DND-41 (cell line): ENCODE results near the gene GUCA2A.

Experiments used
- EZH2 ChIP-seq: IDR thresholded peaks from 3 replicates; pipeline ENCODE4 v1.6.1; 2012; ENCODE audit warnings: borderline replicate concordance, low read depth, mild to moderate bottlenecking, moderate library complexity, low read length, inconsistent platforms; ENCODE audit not compliant: severe bottlenecking
- TF ChIP-seq, protein P1 (sequence below): IDR thresholded peaks from 2 replicates; pipeline ENCODE4 v1.5.1; 2012; ENCODE audit warnings: borderline replicate concordance, low read length, moderate library complexity, mild to moderate bottlenecking; ENCODE audit not compliant: poor library complexity, severe bottlenecking; ENCODE audit errors: extremely low read depth

DNA sequence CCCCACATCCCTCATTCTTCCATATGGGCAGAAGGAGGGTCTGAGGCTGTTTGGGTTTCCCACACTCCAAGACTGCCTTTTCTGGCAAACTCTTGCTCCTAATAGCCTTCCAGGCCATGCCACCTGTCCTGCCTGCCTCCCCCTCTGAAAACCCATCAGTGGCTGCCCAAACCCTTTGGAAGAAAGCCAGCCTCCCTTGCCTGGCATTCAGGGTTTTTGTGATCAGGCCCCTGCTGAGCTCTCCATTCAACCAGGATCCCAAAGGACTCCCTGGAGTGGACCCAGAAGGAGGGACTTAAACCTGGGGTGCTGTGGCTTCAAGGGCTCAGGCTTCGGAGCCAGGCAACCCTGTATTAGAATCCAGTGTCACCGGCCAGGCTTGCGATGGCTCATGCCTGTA lies 4.2 kb upstream of the GUCA2A start:
- TF ChIP-seq, protein P1, sequence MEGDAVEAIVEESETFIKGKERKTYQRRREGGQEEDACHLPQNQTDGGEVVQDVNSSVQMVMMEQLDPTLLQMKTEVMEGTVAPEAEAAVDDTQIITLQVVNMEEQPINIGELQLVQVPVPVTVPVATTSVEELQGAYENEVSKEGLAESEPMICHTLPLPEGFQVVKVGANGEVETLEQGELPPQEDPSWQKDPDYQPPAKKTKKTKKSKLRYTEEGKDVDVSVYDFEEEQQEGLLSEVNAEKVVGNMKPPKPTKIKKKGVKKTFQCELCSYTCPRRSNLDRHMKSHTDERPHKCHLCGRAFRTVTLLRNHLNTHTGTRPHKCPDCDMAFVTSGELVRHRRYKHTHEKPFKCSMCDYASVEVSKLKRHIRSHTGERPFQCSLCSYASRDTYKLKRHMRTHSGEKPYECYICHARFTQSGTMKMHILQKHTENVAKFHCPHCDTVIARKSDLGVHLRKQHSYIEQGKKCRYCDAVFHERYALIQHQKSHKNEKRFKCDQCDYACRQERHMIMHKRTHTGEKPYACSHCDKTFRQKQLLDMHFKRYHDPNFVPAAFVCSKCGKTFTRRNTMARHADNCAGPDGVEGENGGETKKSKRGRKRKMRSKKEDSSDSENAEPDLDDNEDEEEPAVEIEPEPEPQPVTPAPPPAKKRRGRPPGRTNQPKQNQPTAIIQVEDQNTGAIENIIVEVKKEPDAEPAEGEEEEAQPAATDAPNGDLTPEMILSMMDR = no peak
- TF ChIP-seq EZH2 = no peak
